ENCODE data around the gene CYBB. TPM values are rescaled to one million over a fixed set of nuclear protein-coding genes. Genes with fewer than 3 reads are reported as not detected.

Gene CYBB
- total and polyA plus RNA-seq, 8 donors = 12.5 to 255 (median 16.8) TPM

DNA sequence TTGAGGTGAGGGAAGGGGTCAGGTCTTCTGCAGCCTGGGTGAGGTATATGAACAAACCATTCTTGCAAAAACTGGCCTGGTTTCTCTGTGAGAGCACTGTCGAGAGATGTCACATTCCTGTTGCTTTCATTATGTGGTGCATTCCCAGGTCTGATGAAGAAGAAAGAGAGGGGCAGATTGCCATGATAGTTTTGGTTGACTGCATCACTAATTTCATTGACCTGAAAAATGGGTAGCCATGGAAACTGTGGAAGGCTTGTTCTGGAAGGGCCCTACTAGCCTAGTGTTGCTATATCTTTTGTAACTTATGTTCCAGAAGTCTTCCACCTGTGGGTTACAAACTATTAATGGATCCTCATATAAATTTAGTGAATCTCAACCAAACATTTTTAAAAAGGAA, 32.9 kb upstream of the CYBB start:
- no peak for DNase-seq
- intact Hi-C loops (cut with DNase I) = loop anchor here in 1 of 2 donors (10.0 kb wide), 1 partner anchor 428 kb away; no protein-coding TSS in a partner anchor

DNA sequence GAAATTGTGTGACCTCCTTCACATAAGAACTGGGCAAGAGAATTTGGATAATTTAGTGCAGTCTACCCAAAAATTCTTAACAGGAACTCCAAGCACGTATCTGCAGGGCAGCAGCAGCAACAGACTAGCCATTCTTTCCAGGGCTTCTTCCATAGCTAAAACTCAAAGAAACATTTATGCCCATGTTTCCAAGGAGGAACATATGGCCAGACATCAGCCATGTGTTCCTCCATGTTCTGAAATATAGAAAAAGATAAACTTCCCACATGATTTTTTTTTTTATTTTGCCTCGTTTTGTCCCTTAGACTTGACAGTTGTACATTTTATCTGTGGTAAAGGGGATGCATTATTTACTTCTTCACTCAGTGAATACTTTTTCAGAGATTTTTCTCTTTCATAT, 27.6 kb upstream of the CYBB start:
- TF ChIP-seq, protein P1, sequence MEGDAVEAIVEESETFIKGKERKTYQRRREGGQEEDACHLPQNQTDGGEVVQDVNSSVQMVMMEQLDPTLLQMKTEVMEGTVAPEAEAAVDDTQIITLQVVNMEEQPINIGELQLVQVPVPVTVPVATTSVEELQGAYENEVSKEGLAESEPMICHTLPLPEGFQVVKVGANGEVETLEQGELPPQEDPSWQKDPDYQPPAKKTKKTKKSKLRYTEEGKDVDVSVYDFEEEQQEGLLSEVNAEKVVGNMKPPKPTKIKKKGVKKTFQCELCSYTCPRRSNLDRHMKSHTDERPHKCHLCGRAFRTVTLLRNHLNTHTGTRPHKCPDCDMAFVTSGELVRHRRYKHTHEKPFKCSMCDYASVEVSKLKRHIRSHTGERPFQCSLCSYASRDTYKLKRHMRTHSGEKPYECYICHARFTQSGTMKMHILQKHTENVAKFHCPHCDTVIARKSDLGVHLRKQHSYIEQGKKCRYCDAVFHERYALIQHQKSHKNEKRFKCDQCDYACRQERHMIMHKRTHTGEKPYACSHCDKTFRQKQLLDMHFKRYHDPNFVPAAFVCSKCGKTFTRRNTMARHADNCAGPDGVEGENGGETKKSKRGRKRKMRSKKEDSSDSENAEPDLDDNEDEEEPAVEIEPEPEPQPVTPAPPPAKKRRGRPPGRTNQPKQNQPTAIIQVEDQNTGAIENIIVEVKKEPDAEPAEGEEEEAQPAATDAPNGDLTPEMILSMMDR (IDR thresholded peaks at IDR 0.05) = no peak
- no peak overlapping the region for H3K27ac ChIP-seq
- ATAC-seq (no peak), DNase-seq (no peak)
- no peaks in the 10 kb centered on the region for H3K36me3 ChIP-seq
- H3K27me3 ChIP-seq = no peaks in the 10 kb centered on the region
- H3K4me3 ChIP-seq = no peak overlapping the region
- intact Hi-C loops (cut with DNase I) = no loop called here
- no peaks in the 10 kb centered on the region for H3K9me3 ChIP-seq
- peaks cover 0 to 14% of the 10 kb centered on the region in 2 donors for H3K4me1 ChIP-seq

More for the DNA sequence above, 32.9 kb upstream of the CYBB start:
- Histone ChIP-seq H3K4me3 (no peak overlapping the region), H3K36me3 (no peaks in the 10 kb centered on the region), H3K4me1 (no peaks in the 10 kb centered on the region), H3K27ac (peak overlapping the region in 1 of 2 donors; percentile 86), H3K9me3 (no peaks in the 10 kb centered on the region), H3K27me3 (no peaks in the 10 kb centered on the region)
- no peak for ATAC-seq
- TF ChIP-seq, protein P1 (IDR thresholded peaks at IDR 0.05) = no peak

DNA sequence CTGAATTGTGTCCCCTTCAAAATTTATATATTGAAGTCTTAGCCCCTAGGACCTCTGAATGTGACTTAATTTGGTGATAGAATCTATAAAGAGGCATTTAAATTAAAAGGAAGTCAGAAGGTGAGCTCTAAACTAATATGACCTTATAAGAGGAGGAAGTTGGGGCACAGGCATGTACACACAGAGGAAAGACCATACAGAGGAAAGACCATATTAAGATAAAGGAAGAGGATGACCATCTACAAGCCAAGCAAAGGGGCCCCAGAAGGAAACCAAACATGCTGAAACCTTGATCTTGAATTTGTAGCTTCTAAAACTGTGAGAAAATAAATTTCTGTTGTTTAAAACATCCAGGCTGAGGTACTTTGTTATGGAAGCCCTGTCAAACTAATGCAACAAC, 26.9 kb upstream of the CYBB start:
- Histone ChIP-seq H3K27ac (peak overlapping the region in 1 of 2 donors; percentile 84), H3K27me3 (no peaks in the 10 kb centered on the region), H3K4me1 (peaks cover 0 to 14% of the 10 kb centered on the region in 2 donors), H3K9me3 (no peaks in the 10 kb centered on the region), H3K36me3 (no peaks in the 10 kb centered on the region), H3K4me3 (no peak overlapping the region)
- ATAC-seq = no peak
- no peak for DNase-seq
- intact Hi-C loops (cut with DNase I) = no loop called here
- TF ChIP-seq, protein P1 (IDR thresholded peaks at IDR 0.05) = no peak

DNA sequence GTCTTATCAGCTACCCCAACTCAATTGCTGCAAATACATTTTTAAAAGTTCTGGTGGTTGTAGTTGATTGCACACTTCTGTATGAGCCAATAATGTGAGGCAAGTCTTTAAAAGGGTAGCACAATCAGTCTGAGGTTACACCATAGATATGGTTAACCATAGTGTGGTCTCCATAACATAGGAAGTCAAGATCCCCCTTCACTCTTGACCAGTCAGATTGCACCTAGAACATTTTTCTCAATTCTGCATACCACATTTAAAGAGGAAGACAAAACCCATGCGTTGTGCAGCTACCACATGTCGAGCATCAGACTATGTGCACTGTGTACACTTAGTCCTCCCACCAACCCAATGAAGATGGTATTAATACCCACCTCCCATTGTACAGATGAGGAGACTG, 26.5 kb upstream of the CYBB start:
- DNase-seq (no peak), ATAC-seq (no peak)
- H3K4me1 ChIP-seq = peaks cover 0 to 14% of the 10 kb centered on the region in 2 donors
- no peaks in the 10 kb centered on the region for H3K27me3 ChIP-seq
- intact Hi-C loops (cut with DNase I) = no loop called here
- no peak overlapping the region for H3K4me3 ChIP-seq
- no peaks in the 10 kb centered on the region for H3K9me3 ChIP-seq
- peak overlapping the region in 1 of 2 donors; percentile 84 for H3K27ac ChIP-seq
- H3K36me3 ChIP-seq = no peaks in the 10 kb centered on the region
- TF ChIP-seq, protein P1 (IDR thresholded peaks at IDR 0.05) = no peak

DNA sequence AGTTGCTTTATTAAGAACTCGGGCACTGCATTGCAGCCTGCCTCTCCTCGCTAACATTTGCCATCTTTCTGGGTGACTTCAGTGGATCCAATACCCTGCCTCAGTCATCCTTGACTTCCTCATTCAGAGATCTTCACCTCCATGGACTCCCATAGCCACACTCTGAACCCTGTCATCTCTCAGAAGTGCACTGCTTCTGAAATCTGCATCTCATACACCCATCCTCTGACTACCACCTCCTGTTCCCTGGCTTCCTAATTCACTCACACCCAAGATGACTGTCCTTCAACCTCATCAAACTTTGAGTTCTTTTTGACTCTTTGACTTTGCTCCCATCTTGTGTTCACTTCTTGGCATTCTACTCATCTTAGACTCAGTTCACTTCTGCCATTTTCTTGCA, 25.3 kb upstream of the CYBB start:
- TF ChIP-seq, protein P1 (IDR thresholded peaks at IDR 0.05) = no peak
- DNase-seq (no peak), ATAC-seq (no peak)
- no peaks in the 10 kb centered on the region for H3K27me3 ChIP-seq
- H3K36me3 ChIP-seq = no peaks in the 10 kb centered on the region
- peaks cover 0 to 14% of the 10 kb centered on the region in 2 donors for H3K4me1 ChIP-seq
- peak overlapping the region in 1 of 2 donors; percentile 84 for H3K27ac ChIP-seq
- intact Hi-C loops (cut with DNase I) = no loop called here
- no peak overlapping the region for H3K4me3 ChIP-seq
- no peaks in the 10 kb centered on the region for H3K9me3 ChIP-seq

Measured in left lung (tissue), 10 donors.